ENCODE results near the gene C19orf12. TPM values are rescaled to one million over a fixed set of nuclear protein-coding genes. Genes with fewer than 3 reads are reported as not detected.

C19orf12 gene
- total RNA-seq, 2 experiments from 2014 or later = 12.5 to 20.6 TPM

- peaks cover 17% of the 10 kb centered on the region; the same call in 1 of the 2 replicates for H3K36me3 ChIP-seq (ENCODE audit: insufficient read depth, low read length)
Observed at GRCh38 chr19:29704562-29705558, 10.2 kb downstream of the C19orf12 start.

DNA sequence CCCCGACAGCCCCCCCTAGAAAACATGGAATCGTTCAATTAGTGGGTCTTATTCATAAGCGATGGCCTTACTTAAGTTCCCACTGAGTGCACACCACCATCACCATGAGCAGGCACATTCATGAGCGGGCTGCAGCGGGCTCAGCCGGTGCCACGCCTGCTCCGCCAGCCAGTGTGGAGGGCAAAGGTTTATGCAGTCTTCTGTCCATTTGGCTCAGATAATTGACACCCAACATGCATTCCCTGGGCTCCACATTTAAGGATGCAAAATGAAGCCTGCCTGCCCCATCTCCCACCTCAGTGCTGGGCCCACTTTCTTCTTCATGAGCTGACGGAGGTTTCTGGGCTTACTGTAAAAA, 12.1 kb downstream of the C19orf12 start:
- intact Hi-C loops (cut with micrococcal nuclease; ENCODE audit: unreplicated experiment) = no loop called here
- H3K36me3 ChIP-seq (ENCODE audit: insufficient read depth, low read length) = peaks cover 10% of the 10 kb centered on the region; the same call in 1 of the 2 replicates
- H4K20me1 ChIP-seq (ENCODE audit: insufficient read depth, low read length) = no peaks in the 10 kb centered on the region
- H3K4me1 ChIP-seq (ENCODE audit: insufficient read depth, low read length, poor library complexity, severe bottlenecking) = no peaks in the 10 kb centered on the region
- no peak overlapping the region for H3K4me3 ChIP-seq (ENCODE audit: low read depth, low read length, poor library complexity, severe bottlenecking)
- no peak overlapping the region for H2AFZ ChIP-seq (ENCODE audit: low read length)
- no peaks in the 10 kb centered on the region for H3K9me2 ChIP-seq (ENCODE audit: insufficient read depth, low read length)
- H3K27ac ChIP-seq (ENCODE audit: low read depth, low read length, poor library complexity, severe bottlenecking) = no peak overlapping the region
- H3K79me2 ChIP-seq (ENCODE audit: insufficient read depth, low read depth, low read length) = no peaks in the 10 kb centered on the region
- ChIA-PET POLR2A (no interaction called here), CTCF (ENCODE audit: unreplicated experiment) (no interaction called here)
- no peaks in the 10 kb centered on the region for H3K9me3 ChIP-seq (ENCODE audit: low read length)
- no peak overlapping the region for H3K4me2 ChIP-seq (ENCODE audit: low read length)
- no peak for DNase-seq (ENCODE audit: low spot score)
- no TSS peak for BruUV-seq (replicated peaks)
- TF ChIP-seq CTCF (conservative IDR thresholded peaks at IDR 0.05; ENCODE audit: low read length) (no peak), EZH2phosphoT487 (IDR thresholded peaks at IDR 0.05; ENCODE audit: borderline replicate concordance, low read depth, low read length) (no peak)

More at GRCh38 chr19:29704562-29705558, 10.2 kb downstream of the C19orf12 start:
- Histone ChIP-seq H4K20me1 (ENCODE audit: insufficient read depth, low read length) (no peaks in the 10 kb centered on the region), H3K4me1 (ENCODE audit: insufficient read depth, low read length, poor library complexity, severe bottlenecking) (no peaks in the 10 kb centered on the region), H3K4me2 (ENCODE audit: low read length) (no peak overlapping the region), H3K27ac (ENCODE audit: low read depth, low read length, poor library complexity, severe bottlenecking) (no peak overlapping the region), H3K79me2 (ENCODE audit: insufficient read depth, low read depth, low read length) (no peaks in the 10 kb centered on the region), H3K4me3 (ENCODE audit: low read depth, low read length, poor library complexity, severe bottlenecking) (no peak overlapping the region), H3K9me3 (ENCODE audit: low read length) (no peaks in the 10 kb centered on the region), H3K9me2 (ENCODE audit: insufficient read depth, low read length) (no peaks in the 10 kb centered on the region), H2AFZ (ENCODE audit: low read length) (no peak overlapping the region)
- TF ChIP-seq CTCF (conservative IDR thresholded peaks at IDR 0.05; ENCODE audit: low read length) (no peak), EZH2phosphoT487 (IDR thresholded peaks at IDR 0.05; ENCODE audit: borderline replicate concordance, low read depth, low read length) (no peak)
- BruUV-seq (replicated peaks) = no TSS peak
- DNase-seq (ENCODE audit: low spot score) = no peak
- ChIA-PET CTCF (ENCODE audit: unreplicated experiment) (no interaction called here), POLR2A (no interaction called here)
- intact Hi-C loops (cut with micrococcal nuclease; ENCODE audit: unreplicated experiment) = no loop called here

Data from OCI-LY7 (cell line).